Endothelial cell of umbilical vein (primary cell): Measurements from ENCODE around the gene ASB2. TPM values are rescaled to one million over a fixed set of nuclear protein-coding genes. Genes with fewer than 3 reads are reported as not detected.

Experiments
- BruUV-seq: library from RNA; stranded (reverse); fragments of 400-500 nt; replicated peaks from 2 replicates; lab custom pipeline; 2021; lab: Mats Ljungman, UMichigan
- CTCF ChIA-PET: fragments of 300-600, 350-600 bp; sonication (Branson Sonifier 250); formaldehyde crosslinking; loops from one replicate; lab custom pipeline; 2021; ENCODE audit warnings: antibody characterized with exemption, inconsistent platforms; lab: Charles Lee
- POLR2A ChIA-PET: fragments of 300-600, 350-600 bp; sonication (Branson Sonifier 250); formaldehyde crosslinking; loops from one replicate; lab custom pipeline; 2021; ENCODE audit warnings: antibody characterized with exemption, inconsistent platforms; lab: Charles Lee
- DNase-seq: peaks from one replicate; pipeline ENCODE4 v3.0.0-alpha.2; 2011; ENCODE audit warnings: low read depth, low spot score
- FAIRE-seq: peaks from 2 replicates; lab custom pipeline; 2011; peaks lifted over from hg19 to GRCh38; lab: Jason Lieb, UNC
- H2AFZ ChIP-seq: 2 replicates; pipeline ENCODE4 v1.6.0; 2012; ENCODE audit warnings: low read depth, low read length, control low read depth, inconsistent platforms
- H3K27ac ChIP-seq: 2 replicates; pipeline ENCODE4 v1.5.1; 2011; ENCODE audit warnings: low read depth, mild to moderate bottlenecking, control low read depth, low read length, moderate library complexity; ENCODE audit not compliant: insufficient read depth
- H3K27me3 ChIP-seq, 2 experiments: 2 replicates each; pipeline versions ENCODE4 v1.6.0 to v1.6.1; 2011; ENCODE audit warnings: low read length in 2 of 2, mixed read lengths in 1 of 2; ENCODE audit not compliant: control insufficient read depth in 2 of 2, insufficient read depth in 2 of 2
- H3K36me3 ChIP-seq, 2 experiments: 2 replicates in 1 of 2; 3 replicates in 1 of 2; pipeline ENCODE4 v1.5.1; 2011; ENCODE audit warnings: low read length in 2 of 2, mild to moderate bottlenecking in 1 of 2, moderate library complexity in 1 of 2; ENCODE audit not compliant: control insufficient read depth in 2 of 2, insufficient read depth in 2 of 2; ENCODE audit errors: extremely low read depth in 1 of 2
- H3K4me1 ChIP-seq: 3 replicates; pipeline ENCODE4 v1.5.1; 2011; ENCODE audit warnings: mild to moderate bottlenecking, low read length; ENCODE audit not compliant: control insufficient read depth, insufficient read depth; ENCODE audit errors: extremely low read depth
- H3K4me2 ChIP-seq: 2 replicates; pipeline ENCODE4 v1.6.1; 2011; ENCODE audit warnings: low read length, control low read depth, mixed read lengths; ENCODE audit not compliant: insufficient read depth
- H3K4me3 ChIP-seq, 3 experiments: fragments of 200-600 bp in 1 of 3; sonication (generic), shearing (Covaris generic) in 1 of 3; replicated peaks in 1 of 3; 2 replicates each; pipeline ENCODE4 v1.5.1; 2011 to 2016; ENCODE audit warnings: control low read depth in 3 of 3, low read length in 3 of 3, mild to moderate bottlenecking in 2 of 3, inconsistent platforms in 1 of 3, low read depth in 1 of 3, moderate library complexity in 1 of 3; ENCODE audit not compliant: insufficient read depth in 1 of 3
- H3K79me2 ChIP-seq: 2 replicates; pipeline ENCODE4 v1.6.0; 2012; ENCODE audit warnings: low read length, inconsistent platforms; ENCODE audit not compliant: control insufficient read depth, insufficient read depth
- H3K9ac ChIP-seq: replicated peaks from 2 replicates; pipeline ENCODE3; 2011; ENCODE audit warnings: low read length, control low read depth; ENCODE audit not compliant: insufficient read depth; ENCODE audit errors: extremely low read depth
- H3K9me1 ChIP-seq: replicated peaks from 3 replicates; pipeline ENCODE4 v1.6.0; 2011; ENCODE audit warnings: mild to moderate bottlenecking, low read length; ENCODE audit not compliant: control insufficient read depth, insufficient read depth; ENCODE audit errors: extremely low read depth
- H3K9me3 ChIP-seq: replicated peaks from 2 replicates; pipeline ENCODE4 v1.5.1; 2012; ENCODE audit warnings: low read length, inconsistent platforms; ENCODE audit not compliant: control insufficient read depth, insufficient read depth
- H4K20me1 ChIP-seq: replicated peaks from 2 replicates; pipeline ENCODE3; 2011; ENCODE audit warnings: mild to moderate bottlenecking, low read length; ENCODE audit not compliant: control insufficient read depth, insufficient read depth; ENCODE audit errors: extremely low read depth
- EZH2 ChIP-seq: IDR thresholded peaks from 2 replicates; pipeline ENCODE4 v1.6.1; 2012; ENCODE audit warnings: borderline replicate concordance, low read depth, mild to moderate bottlenecking, moderate library complexity, low read length, inconsistent platforms; ENCODE audit not compliant: severe bottlenecking
- FOS ChIP-seq: IDR thresholded peaks from 2 replicates; pipeline ENCODE4 v1.6.1; 2011; ENCODE audit warnings: mild to moderate bottlenecking, low read length, moderate library complexity, borderline replicate concordance; ENCODE audit not compliant: insufficient read depth
- GATA2 ChIP-seq: IDR thresholded peaks from 2 replicates; pipeline ENCODE4 v1.7.0; 2011; ENCODE audit warnings: low read depth, mild to moderate bottlenecking, moderate library complexity, mixed read lengths, low read length; ENCODE audit not compliant: insufficient read length, insufficient read depth
- JUN ChIP-seq: IDR thresholded peaks from 2 replicates; pipeline ENCODE4 v1.6.1; 2011; ENCODE audit warnings: borderline replicate concordance, low read depth; ENCODE audit not compliant: insufficient read length, insufficient read depth
- MYC ChIP-seq: IDR thresholded peaks from one replicate; pipeline ENCODE4 v1.6.1; 2011; ENCODE audit warnings: mild to moderate bottlenecking, low read depth, low read length
- POLR2A ChIP-seq: IDR thresholded peaks from 2 replicates; pipeline ENCODE4 v1.6.1; 2012; ENCODE audit warnings: low read depth, mild to moderate bottlenecking, control low read depth, low read length
- POLR2AphosphoS5 ChIP-seq: IDR thresholded peaks from 2 replicates; pipeline ENCODE4 v1.6.1; 2012; ENCODE audit warnings: low read depth, mild to moderate bottlenecking, control low read depth, low read length, moderate library complexity; ENCODE audit not compliant: insufficient read depth
- dilution Hi-C: fragments of 300-500 bp; cut with MboI; formaldehyde crosslinking; loops from one replicate; pipeline ENCODE4 v1.15.0; 2019; ENCODE audit warnings: low sequenced_read_pairs; ENCODE audit not compliant: extremely low pct_ligation_motif_present
- intact Hi-C: fragments of 100-400 bp; cut with micrococcal nuclease; formaldehyde crosslinking; loops from one replicate; pipeline ENCODE4 v1.10.0; 2022
- polyA plus RNA-seq, 4 experiments: library from polyadenylated mRNA; depleted of rRNA in 3 of 4; stranded (reverse) in 3 of 4; unstranded in 1 of 4; fragments of >200 nt; gene quantifications; 2 replicates each; pipeline versions ENCODE4 v1.2.1 to v1.2.3, GENCODE V29; 2011 to 2012; ENCODE audit warnings: missing spikeins in 1 of 4
- total RNA-seq: library from RNA; stranded (reverse); gene quantifications from 2 replicates; pipeline ENCODE4 v1.2.3, GENCODE V29; 2021
- TF ChIP-seq, protein P1 (sequence below): IDR thresholded peaks from 2 replicates; pipeline ENCODE4 v1.6.1; 2011; ENCODE audit not compliant: insufficient read depth, insufficient read length
- TF ChIP-seq, protein P2 (sequence below), 2 donors: IDR thresholded peaks; 1 replicate in 1 of 2; 2 replicates in 1 of 2; pipeline ENCODE4 v1.5.1; 2011; ENCODE audit warnings: low read length in 2 of 2, mild to moderate bottlenecking in 2 of 2, moderate library complexity in 2 of 2, control low read depth in 1 of 2, inconsistent platforms in 1 of 2, low read depth in 1 of 2; ENCODE audit not compliant: insufficient read depth in 1 of 2; ENCODE audit errors: extremely low read depth in 1 of 2

ASB2 gene
- total and polyA plus RNA-seq, 2 donors (not counting 3 experiments of a cell fraction or from before 2014, with no cell fraction given): not detected

DNA sequence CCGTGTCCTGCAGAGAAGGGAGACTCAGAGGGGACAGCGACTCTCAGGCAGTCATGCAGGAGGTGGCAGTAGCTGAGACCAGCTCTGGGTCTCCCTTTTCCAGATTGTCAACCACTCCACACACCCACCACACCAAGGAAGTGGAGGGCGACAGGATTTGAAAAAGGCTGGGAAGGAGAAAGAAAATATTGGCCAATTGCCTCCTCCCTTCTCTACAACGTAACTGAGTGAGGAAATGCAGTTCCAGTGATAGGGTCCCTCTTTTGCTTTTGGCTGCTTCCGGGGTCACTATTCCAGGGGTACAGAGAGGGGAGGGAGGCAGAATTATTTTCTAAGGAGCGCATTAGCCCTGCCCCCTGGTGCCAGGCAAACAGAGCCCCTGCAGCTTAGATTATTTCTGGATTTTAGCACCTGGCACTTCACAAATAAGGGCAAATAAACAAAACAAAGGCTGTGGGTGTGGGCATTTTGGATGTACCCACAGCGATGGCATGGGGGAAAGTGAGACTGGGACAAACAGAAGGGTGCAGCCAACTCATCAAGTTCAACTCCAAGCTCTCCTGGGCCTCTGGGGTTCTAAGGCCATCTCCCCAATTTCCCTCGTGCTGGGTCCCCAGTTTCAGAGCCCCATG is 20.4 kb downstream of the ASB2 start:
- CTCF ChIA-PET: interaction anchor here (0.8 to 7.1 kb wide), 3 partner anchors 9 to 19 kb away, joined by 3 to 60 read pairs (median 4); no protein-coding TSS in a partner anchor
- Histone ChIP-seq H3K4me3 (no peak overlapping the region), H3K9me1 (no peaks in the 10 kb centered on the region), H3K27ac (no peak overlapping the region), H3K36me3 (no peaks in the 10 kb centered on the region), H3K79me2 (no peaks in the 10 kb centered on the region), H3K27me3 (no peaks in the 10 kb centered on the region), H4K20me1 (no peaks in the 10 kb centered on the region), H3K4me1 (no peaks in the 10 kb centered on the region), H3K9me3 (no peaks in the 10 kb centered on the region), H2AFZ (no peak overlapping the region), H3K9ac (no peak overlapping the region), H3K4me2 (no peak overlapping the region)
- POLR2A ChIA-PET: no interaction called here
- BruUV-seq: no TSS peak
- no peak for TF ChIP-seq EZH2
- TF ChIP-seq, protein P1, sequence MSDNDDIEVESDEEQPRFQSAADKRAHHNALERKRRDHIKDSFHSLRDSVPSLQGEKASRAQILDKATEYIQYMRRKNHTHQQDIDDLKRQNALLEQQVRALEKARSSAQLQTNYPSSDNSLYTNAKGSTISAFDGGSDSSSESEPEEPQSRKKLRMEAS: no peak
- no peak for TF ChIP-seq FOS
- no peak for TF ChIP-seq POLR2A
- no peak for TF ChIP-seq POLR2AphosphoS5
- TF ChIP-seq GATA2: no peak
- no peak for TF ChIP-seq MYC
- TF ChIP-seq, protein P2, sequence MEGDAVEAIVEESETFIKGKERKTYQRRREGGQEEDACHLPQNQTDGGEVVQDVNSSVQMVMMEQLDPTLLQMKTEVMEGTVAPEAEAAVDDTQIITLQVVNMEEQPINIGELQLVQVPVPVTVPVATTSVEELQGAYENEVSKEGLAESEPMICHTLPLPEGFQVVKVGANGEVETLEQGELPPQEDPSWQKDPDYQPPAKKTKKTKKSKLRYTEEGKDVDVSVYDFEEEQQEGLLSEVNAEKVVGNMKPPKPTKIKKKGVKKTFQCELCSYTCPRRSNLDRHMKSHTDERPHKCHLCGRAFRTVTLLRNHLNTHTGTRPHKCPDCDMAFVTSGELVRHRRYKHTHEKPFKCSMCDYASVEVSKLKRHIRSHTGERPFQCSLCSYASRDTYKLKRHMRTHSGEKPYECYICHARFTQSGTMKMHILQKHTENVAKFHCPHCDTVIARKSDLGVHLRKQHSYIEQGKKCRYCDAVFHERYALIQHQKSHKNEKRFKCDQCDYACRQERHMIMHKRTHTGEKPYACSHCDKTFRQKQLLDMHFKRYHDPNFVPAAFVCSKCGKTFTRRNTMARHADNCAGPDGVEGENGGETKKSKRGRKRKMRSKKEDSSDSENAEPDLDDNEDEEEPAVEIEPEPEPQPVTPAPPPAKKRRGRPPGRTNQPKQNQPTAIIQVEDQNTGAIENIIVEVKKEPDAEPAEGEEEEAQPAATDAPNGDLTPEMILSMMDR (IDR thresholded peaks at IDR 0.05; ENCODE audit: extremely low read depth in 1 of 2, insufficient read depth in 1 of 2, low read depth in 1 of 2, low read length in 2 of 2): no peak
- no peak for TF ChIP-seq JUN
- intact Hi-C loops: no loop called here
- FAIRE-seq: no peak
- DNase-seq: no peak
- dilution Hi-C loops: no loop called here
